ENCODE results near the gene CRYAA. TPM values are rescaled to one million over a fixed set of nuclear protein-coding genes. Genes with fewer than 3 reads are reported as not detected.

Gene CRYAA
- total RNA-seq, 3 donors from 2014 or later (not counting 1 experiment from before 2014, with no cell fraction given): not detected

DNA sequence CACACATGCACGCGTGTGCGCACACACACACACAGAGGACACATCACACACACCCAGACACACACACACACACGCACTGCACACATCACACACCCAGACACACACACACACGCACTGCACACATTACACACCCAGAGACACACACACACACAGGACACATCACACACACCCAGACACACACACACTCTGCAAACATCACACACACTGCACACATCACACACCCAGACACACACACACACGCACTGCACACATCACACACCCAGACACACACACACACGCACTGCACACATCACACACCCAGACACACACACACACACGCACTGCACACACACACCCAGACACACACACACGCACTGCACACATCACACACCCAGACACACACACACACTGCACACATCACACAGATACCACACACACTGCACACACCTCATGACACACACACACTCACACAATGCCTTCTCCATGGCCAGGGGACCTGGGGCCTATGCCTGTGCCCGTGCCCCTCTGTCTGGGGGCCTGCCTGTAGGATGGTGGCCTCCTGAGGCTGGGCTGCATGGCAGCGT lies 24.4 kb downstream of the CRYAA start:
- Histone ChIP-seq H3K36me3 (ENCODE audit: control insufficient read depth, insufficient read depth, low read length) (no peaks in the 10 kb centered on the region), H3K27me3 (ENCODE audit: control insufficient read depth, insufficient read depth, low read length) (no peaks in the 10 kb centered on the region), H3K4me1 (ENCODE audit: control insufficient read depth, insufficient read depth, low read length) (peaks cover 4% of the 10 kb centered on the region), H3K9me3 (ENCODE audit: control insufficient read depth, insufficient read depth, low read length) (no peaks in the 10 kb centered on the region), H3K4me3 (ENCODE audit: low read length) (no peak overlapping the region), H3K27ac (ENCODE audit: low read length) (no peak overlapping the region)
- H3K4me3 Mint-ChIP-seq: no peak overlapping the region
- WGBS (ENCODE audit: insufficient coverage): 86% methylated on average over 10 of the region's 11 CpGs
- no peak for DNase-seq
- intact Hi-C loops (cut with micrococcal nuclease): no loop called here
- peaks cover 3% of the 10 kb centered on the region for H3K36me3 Mint-ChIP-seq
- H3K27me3 Mint-ChIP-seq (ENCODE audit: low read depth in 2 of 2): peaks cover 12 to 57% of the 10 kb centered on the region in 2 donors
- TF ChIP-seq CTCF (IDR thresholded peaks at IDR 0.05): no peak
- H3K9me3 Mint-ChIP-seq: peaks cover under 1 to 1% of the 10 kb centered on the region in 2 donors
- H3K27ac Mint-ChIP-seq: no peak overlapping the region
- no peak for ATAC-seq
- H3K4me1 Mint-ChIP-seq: peaks cover 5 to 13% of the 10 kb centered on the region in 2 donors

DNA sequence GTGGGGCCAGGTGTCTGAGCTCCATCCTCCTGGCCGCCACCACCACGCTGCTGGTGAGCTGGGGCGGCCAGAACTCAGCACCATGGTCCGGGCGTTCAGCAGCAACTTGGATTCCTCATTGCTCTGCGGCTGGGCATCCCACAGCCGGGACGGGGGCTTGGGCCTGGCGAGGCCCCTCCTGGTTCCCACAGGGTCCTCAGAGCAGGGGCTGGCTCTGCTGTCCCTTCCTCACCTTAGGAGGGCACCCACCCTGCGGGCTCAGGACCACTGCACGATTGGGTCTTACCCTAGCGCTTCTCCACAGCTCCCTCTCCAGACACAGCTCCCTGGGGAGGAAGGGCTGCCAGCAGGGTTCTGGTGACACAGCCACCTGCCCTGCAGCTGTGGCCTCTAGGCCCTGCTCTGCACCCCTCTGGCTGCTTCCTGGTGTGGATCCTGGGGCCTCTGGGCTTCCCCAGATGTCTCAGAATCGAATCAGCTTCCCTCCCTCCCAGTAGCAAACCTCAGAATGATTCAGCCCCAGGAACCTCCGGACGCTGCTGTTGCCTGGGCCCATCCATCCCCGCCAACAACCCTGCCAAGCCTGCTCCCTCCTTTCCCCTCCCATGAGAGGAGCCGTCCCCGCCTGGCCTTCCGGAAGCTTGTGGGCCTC lies 25.0 kb downstream of the CRYAA start:
- Mint-ChIP-seq H3K27me3 (ENCODE audit: low read depth in 2 of 2) (peaks cover 16 to 63% of the 10 kb centered on the region in 2 donors), H3K4me3 (no peak overlapping the region), H3K27ac (no peak overlapping the region), H3K4me1 (peaks cover 3 to 8% of the 10 kb centered on the region in 2 donors), H3K9me3 (peaks cover 4 to 6% of the 10 kb centered on the region in 2 donors), H3K36me3 (peaks cover 8% of the 10 kb centered on the region)
- Histone ChIP-seq H3K27ac (ENCODE audit: low read length) (no peak overlapping the region), H3K27me3 (ENCODE audit: control insufficient read depth, insufficient read depth, low read length) (no peaks in the 10 kb centered on the region), H3K36me3 (ENCODE audit: control insufficient read depth, insufficient read depth, low read length) (no peaks in the 10 kb centered on the region), H3K4me1 (ENCODE audit: control insufficient read depth, insufficient read depth, low read length) (no peaks in the 10 kb centered on the region), H3K9me3 (ENCODE audit: control insufficient read depth, insufficient read depth, low read length) (no peaks in the 10 kb centered on the region), H3K4me3 (ENCODE audit: low read length) (no peak overlapping the region)
- 61% methylated on average over 19 of the region's 19 CpGs for WGBS (ENCODE audit: insufficient coverage)
- intact Hi-C loops (cut with micrococcal nuclease): no loop called here
- DNase-seq: no peak
- no peak for TF ChIP-seq CTCF (IDR thresholded peaks at IDR 0.05)
- ATAC-seq: no peak

- H3K27ac Mint-ChIP-seq: no peak overlapping the region
- DNase-seq (no peak), ATAC-seq (no peak)
- Histone ChIP-seq H3K4me1 (ENCODE audit: control insufficient read depth, insufficient read depth, low read length) (no peaks in the 10 kb centered on the region), H3K36me3 (ENCODE audit: control insufficient read depth, insufficient read depth, low read length) (no peaks in the 10 kb centered on the region), H3K27ac (ENCODE audit: low read length) (no peak overlapping the region), H3K4me3 (ENCODE audit: low read length) (no peak overlapping the region), H3K27me3 (ENCODE audit: control insufficient read depth, insufficient read depth, low read length) (no peaks in the 10 kb centered on the region), H3K9me3 (ENCODE audit: control insufficient read depth, insufficient read depth, low read length) (no peaks in the 10 kb centered on the region)
- no peak for TF ChIP-seq CTCF (IDR thresholded peaks at IDR 0.05)
- intact Hi-C loops (cut with micrococcal nuclease): no loop called here
- no peak overlapping the region for H3K4me3 Mint-ChIP-seq
- peaks cover 0 to 5% of the 10 kb centered on the region in 2 donors for H3K4me1 Mint-ChIP-seq
- peaks cover 4 to 6% of the 10 kb centered on the region in 2 donors for H3K9me3 Mint-ChIP-seq
- H3K27me3 Mint-ChIP-seq (ENCODE audit: low read depth in 2 of 2): peaks cover 15 to 70% of the 10 kb centered on the region in 2 donors
- WGBS (ENCODE audit: insufficient coverage): 70% methylated on average over 21 of the region's 23 CpGs
- H3K36me3 Mint-ChIP-seq: peaks cover 8% of the 10 kb centered on the region
These were observed 25.7 kb downstream of the CRYAA start for GRCh38 chr21:43194303-43195120.
